GM18870 (cell line): Measurements from ENCODE around the gene TMUB2.

Experiments
- ATAC-seq: cut with Tn5 transposase; IDR thresholded peaks from one replicate; pipeline ENCODE4 v1.9.1; 2021; ENCODE audit warnings: moderate library complexity; ENCODE audit not compliant: unreplicated experiment

The TMUB2 gene

GRCh38 chr17:44200478-44201155, 13.8 kb downstream of the TMUB2 start:
- no peak for ATAC-seq

DNA sequence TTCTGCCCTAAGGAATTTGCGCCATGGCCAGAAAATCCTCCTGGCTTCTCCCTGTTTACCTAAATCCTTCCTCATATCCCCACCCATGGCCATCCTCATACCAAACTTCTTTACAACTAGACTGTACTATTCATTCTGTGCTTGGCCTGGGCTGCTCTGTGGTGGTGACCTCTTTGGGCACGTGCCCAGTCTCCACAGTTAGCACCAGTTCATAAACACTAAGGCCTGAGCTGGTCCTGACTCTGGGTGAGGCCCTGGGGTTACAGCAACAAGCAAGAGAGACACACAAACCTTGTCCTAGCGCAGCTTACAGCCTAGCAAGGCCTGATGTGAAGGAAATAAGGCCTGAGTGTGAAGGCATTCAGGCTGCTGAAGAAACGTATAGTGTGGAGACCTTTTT, 16.0 kb downstream of the TMUB2 start:
- ATAC-seq, result no peak

GRCh38 chr17:44203731-44204440, 17.1 kb downstream of the TMUB2 start:
- ATAC-seq, result no peak

- no peak for ATAC-seq
Measured at GRCh38 chr17:44204441-44204882, 17.7 kb downstream of the TMUB2 start.

DNA sequence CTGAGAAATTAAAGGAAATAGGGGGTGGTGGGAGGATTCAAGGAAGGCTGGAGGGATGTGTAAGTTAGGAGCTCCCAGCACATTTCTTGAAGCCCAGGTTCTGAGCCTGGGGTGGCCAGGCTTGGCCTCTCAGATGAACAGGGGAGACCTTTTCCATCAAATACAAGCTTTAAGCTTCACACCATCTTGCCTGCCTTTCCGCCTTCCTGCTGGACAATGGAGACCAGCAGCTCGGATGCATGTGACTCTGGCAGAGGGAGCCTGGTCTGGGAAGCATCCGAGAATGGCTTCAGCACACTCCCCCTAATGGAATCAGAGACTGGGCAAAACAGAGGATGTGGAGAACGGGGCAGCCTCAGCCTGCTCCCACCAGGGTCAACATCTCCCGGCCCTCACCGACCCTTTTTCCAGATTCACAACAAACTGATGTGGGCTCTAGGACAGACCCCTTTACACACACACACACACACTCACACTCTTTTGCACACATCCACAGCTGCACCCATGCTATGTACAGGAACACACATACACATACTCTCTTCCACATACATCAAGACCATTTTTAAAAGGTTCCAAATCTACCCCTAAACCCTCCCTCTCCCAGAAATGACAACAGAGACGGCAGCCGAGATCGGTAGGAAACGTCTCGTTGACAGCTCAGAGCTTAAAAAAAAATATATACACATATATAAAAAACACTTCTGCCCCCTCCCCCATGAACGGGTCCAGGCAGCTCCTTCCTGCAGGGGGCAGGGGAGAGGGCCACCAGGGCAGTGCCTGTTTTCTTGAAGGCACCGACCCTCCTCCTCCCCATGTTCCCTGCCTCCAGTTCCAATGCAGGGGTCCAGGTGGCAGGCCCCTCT, 19.4 kb downstream of the TMUB2 start:
- ATAC-seq, result no peak

DNA sequence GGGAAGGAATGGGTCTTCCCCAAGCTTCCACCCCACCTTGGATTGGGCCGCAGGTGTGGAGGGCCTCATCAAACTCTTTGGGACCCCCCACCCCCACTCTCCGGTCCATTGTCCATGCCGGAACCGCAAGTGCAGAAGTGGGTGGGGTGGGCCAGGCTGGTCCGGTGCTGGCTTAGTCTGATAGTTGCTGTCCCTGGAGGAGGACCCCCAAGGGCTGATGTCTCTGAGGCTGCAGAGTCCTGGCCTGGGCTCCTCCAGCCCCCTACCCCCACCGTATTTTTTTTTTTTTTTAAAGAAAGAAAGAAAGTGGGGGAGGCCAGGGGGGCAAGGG, 20.0 kb downstream of the TMUB2 start:
- ATAC-seq, result no peak

DNA sequence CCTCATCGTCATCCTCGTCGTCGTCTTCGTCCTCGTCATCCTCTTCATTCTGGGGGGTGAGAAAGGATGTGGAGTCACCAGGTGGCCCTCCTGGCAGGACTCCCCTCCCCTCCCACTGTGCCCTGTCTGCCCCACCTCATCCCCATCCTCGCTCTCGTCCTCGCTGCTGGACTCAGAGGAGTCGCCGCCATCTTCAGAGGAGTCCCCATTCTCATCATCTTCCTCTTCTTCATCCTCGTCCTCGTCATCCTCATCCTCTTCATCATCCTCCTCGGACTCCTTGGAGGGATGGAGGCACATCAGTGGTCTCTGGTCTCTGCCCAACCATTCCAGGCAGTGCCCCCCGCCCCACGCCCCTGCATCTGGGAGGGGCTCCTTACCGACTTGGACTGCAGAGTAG, 20.5 kb downstream of the TMUB2 start:
- no peak for ATAC-seq

- no peak for ATAC-seq
Measured at GRCh38 chr17:44207743-44208142, 21.0 kb downstream of the TMUB2 start.

- peak; percentile 24 for ATAC-seq
Measured at GRCh38 chr17:44209786-44210341, 23.1 kb downstream of the TMUB2 start.

GRCh38 chr17:44210342-44211192, 23.8 kb downstream of the TMUB2 start:
- ATAC-seq, result peak; percentile 42

DNA sequence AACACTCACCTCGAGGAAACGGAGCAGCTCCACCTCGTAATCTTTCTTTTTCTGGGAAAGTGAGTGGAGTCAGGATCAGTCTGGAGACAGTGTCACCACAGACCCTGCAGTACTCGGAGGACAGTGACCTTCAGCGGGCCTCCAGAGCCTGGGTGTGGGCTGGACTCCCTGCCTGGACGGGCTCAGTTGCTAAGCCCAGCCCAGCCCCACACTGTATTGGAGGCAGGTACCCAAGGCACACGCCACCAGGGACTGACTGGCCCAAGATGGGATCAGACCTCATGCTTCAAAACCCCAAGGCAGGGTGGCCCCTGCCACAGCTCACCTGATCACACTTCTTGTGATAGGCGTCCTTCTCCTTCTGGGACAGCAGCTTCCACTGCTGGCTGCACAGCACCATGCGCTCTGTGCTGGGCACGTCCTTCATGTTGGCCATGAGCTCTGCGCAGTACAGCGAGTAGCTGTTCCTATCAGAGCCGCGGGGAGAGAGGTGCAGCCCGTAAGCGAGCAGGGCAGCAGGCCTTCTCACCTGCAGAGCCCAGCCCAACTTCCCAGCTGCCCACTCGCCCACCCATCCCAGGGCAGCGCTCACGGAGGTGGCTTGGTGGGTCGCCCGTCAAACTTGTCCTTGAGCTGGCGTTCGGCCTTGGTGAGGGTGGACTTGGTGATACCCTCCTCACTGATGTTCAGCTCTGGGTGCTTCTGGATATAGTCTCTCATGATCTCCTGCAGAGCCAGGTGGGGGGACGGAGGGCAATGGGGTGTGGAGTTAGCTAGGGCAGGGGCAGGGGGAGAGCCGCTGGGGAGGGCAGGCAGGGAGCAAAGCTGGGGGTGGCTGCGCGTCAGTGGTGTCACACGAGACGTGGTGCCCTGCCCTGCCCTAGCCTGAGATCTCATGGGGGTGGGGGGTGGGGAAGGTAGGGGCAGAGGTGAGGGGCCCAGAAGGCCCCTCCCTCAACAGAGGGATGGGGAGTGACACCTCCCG, 24.8 kb downstream of the TMUB2 start:
- ATAC-seq, result no peak

- no peak for ATAC-seq
Measured at GRCh38 chr17:44212507-44213402, 26.0 kb downstream of the TMUB2 start.

DNA sequence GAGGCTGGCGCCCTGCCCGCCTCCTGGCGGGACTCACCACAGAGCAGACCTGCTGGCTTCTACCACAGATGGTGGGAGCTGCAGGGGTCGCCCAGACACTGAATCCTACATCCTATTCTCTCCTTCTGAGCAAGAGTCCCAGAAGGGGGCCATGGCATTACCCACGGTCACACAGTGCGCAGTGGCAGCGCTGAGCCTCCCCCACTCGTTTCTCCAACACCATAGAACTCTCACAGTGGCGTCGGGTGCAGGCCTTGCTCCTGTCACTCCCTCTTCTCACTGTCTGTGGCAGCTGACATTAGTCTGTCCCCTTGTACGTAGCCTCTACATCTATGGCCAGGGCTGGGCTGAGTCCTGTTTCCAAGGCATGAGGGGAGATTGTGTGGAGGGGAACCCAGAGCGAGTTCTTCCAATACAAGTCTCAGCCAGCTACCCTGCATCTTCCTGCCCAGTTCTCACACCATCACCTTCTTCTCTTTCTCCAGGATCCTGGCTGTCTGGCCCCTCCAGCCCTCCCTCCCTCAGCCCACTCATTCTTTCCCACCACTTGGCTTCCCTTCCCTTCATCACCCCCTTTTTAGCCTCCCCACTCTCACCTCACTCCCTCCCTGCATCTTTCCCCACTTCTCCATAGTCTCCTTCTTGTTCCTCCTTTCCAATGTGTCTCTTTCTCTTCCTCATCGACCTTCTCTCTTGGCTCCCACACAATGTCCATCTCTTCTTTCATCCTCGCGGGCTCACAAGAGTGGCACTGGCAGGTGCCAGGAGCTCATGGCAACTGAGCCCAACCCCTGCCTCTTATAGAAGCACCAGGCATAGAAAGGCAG, 26.8 kb downstream of the TMUB2 start:
- no peak for ATAC-seq

GRCh38 chr17:44214230-44214494, 27.4 kb downstream of the TMUB2 start:
- ATAC-seq, result no peak

GRCh38 chr17:44214896-44215295, 28.1 kb downstream of the TMUB2 start:
- ATAC-seq, result no peak

DNA sequence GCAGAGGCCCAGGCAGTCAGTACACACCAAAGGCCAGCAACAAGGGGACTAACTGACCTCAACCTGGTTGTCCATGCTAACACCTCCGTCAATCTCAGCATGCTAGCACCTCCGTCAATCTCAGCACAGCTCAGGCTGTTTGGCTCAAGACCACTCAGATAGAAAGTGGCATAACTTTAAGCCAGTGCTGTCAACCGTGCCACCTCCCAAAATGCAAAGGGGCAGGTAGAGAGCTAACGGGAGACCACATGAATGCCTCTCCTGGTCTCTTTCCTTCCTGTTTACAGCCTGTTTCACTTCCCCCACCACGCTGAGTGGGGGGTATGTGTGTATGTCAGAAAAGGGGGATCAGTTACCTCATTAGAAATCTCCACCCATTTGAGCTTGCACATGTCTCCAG, 29.4 kb downstream of the TMUB2 start:
- ATAC-seq, result no peak

DNA sequence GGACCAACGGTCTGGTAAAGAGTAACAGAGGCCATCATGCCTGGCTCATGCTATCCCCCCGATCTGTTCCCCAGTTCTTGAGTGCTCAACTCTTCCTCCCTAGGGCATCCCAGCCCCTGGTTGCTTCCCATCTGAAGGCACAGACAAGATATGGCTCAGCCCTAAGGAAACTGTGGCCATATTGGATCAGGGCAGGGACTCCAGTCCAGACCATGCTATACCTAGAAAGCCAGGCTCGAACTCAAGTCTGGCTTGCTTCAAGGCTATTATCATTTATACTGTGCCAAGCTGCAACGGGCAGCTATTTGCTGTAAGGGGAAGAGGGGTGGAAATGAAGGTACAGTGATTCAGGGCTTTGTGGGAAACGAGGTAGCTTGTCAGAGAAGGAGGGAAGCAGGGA, 29.9 kb downstream of the TMUB2 start:
- ATAC-seq, result no peak
